GM23248 (cell line): Measurements from ENCODE around the gene CADPS. TPM values are rescaled to one million over a fixed set of nuclear protein-coding genes. Genes with fewer than 3 reads are reported as not detected.

ENCODE experiments used
- DNase-seq: peaks from one replicate; pipeline ENCODE4 v3.0.0-alpha.2; 2015
- H2AFZ ChIP-seq: fragments of 200-600 bp; sonication (generic); 2 replicates; pipeline ENCODE4 v1.6.1; 2016; ENCODE audit warnings: antibody characterized with exemption
- H3F3A ChIP-seq: fragments of 200-600 bp; sonication (generic); 2 replicates; pipeline ENCODE4 v1.6.1; 2016; ENCODE audit warnings: mild to moderate bottlenecking, antibody characterized with exemption, mixed run types; ENCODE audit not compliant: insufficient read depth
- H3K27ac ChIP-seq: fragments of 200-600 bp; sonication (generic); 2 replicates; pipeline ENCODE4 v1.5.1; 2016; ENCODE audit warnings: mild to moderate bottlenecking
- H3K27me3 ChIP-seq: fragments of 200-600 bp; sonication (generic); replicated peaks from 2 replicates; pipeline ENCODE4 v1.6.1; 2016; ENCODE audit warnings: mild to moderate bottlenecking; ENCODE audit not compliant: insufficient read depth
- H3K36me3 ChIP-seq: fragments of 200-600 bp; sonication (generic); 2 replicates; pipeline ENCODE4 v1.6.1; 2016; ENCODE audit warnings: low read depth, mild to moderate bottlenecking
- H3K4me1 ChIP-seq: fragments of 200-600 bp; sonication (generic); 2 replicates; pipeline ENCODE4 v1.6.1; 2016; ENCODE audit warnings: mild to moderate bottlenecking; ENCODE audit not compliant: insufficient read depth
- H3K4me2 ChIP-seq: fragments of 200-600 bp; sonication (generic); one replicate; pipeline ENCODE4 v1.6.1; 2016; ENCODE audit warnings: mild to moderate bottlenecking; ENCODE audit not compliant: unreplicated experiment
- H3K4me3 ChIP-seq: fragments of 200-600 bp; sonication (generic); 2 replicates; pipeline ENCODE4 v1.5.1; 2016; ENCODE audit warnings: mild to moderate bottlenecking
- H3K79me2 ChIP-seq: fragments of 200-600 bp; sonication (generic); 2 replicates; pipeline ENCODE4 v1.6.1; 2016; ENCODE audit warnings: mild to moderate bottlenecking; ENCODE audit not compliant: insufficient read depth
- H3K9ac ChIP-seq: fragments of 200-600 bp; sonication (generic); 2 replicates; pipeline ENCODE4 v1.6.1; 2016; ENCODE audit warnings: mild to moderate bottlenecking
- H3K9me2 ChIP-seq: fragments of 200-600 bp; sonication (generic); 2 replicates; pipeline ENCODE4 v1.6.1; 2016; ENCODE audit warnings: mixed run types, mild to moderate bottlenecking, moderate library complexity; ENCODE audit not compliant: insufficient read depth
- H3K9me3 ChIP-seq: fragments of 200-600 bp; sonication (generic); one replicate; pipeline ENCODE4 v1.6.1; 2017; ENCODE audit warnings: low read depth
- H4K20me1 ChIP-seq: fragments of 200-600 bp; sonication (generic); 2 replicates; pipeline ENCODE4 v1.6.0; 2016; ENCODE audit not compliant: insufficient read depth
- EZH2 ChIP-seq: fragments of 200-600 bp; sonication (generic); IDR thresholded peaks from 2 replicates; pipeline ENCODE4 v1.6.1; 2018; ENCODE audit warnings: antibody characterized with exemption, mild to moderate bottlenecking; ENCODE audit not compliant: insufficient read depth, poor library complexity, severe bottlenecking
- EZH2phosphoT487 ChIP-seq: fragments of 200-600 bp; sonication (generic); IDR thresholded peaks from 2 replicates; pipeline ENCODE4 v1.6.1; 2018; ENCODE audit warnings: antibody characterized with exemption, moderate library complexity, mild to moderate bottlenecking, low read depth; ENCODE audit not compliant: insufficient read depth
- WGBS, 2 experiments: methylation state at CpG; one replicate each; pipeline ENCODE4 v1.1.6; 2015 to 2017; ENCODE audit warnings: low lambda C conversion rate in 2 of 2, low coverage in 1 of 2; ENCODE audit errors: missing lambda C conversion rate in 2 of 2; 5-methylcytosine and 5-hydroxymethylcytosine counted together
- in situ Hi-C: fragments of 300-500 bp; cut with MboI; formaldehyde crosslinking; loops from 2 replicates; pipeline ENCODE4 v1.15.0; 2020
- polyA plus RNA-seq: library from polyadenylated mRNA; unstranded; fragments of >200 nt; fragmentation: Nextera tagmentation; extraction: Ambion mirVana; gene quantifications from 2 replicates; pipeline ENCODE4 v1.2.1, GENCODE V29; 2016
- total RNA-seq: library from RNA; depleted of rRNA; stranded (reverse); fragments of >200 nt; shearing (Covaris generic); gene quantifications from 2 replicates; pipeline ENCODE4 v1.2.3, GENCODE V29; 2014

Gene CADPS
- total and polyA plus RNA-seq, 2 experiments from 2014 or later = 3.0 to 4.1 TPM

- H3K4me3 ChIP-seq = peak overlapping the region; percentile 74
Observed at GRCh38 chr3:62873451-62873760, 1.8 kb downstream of the CADPS start.

DNA sequence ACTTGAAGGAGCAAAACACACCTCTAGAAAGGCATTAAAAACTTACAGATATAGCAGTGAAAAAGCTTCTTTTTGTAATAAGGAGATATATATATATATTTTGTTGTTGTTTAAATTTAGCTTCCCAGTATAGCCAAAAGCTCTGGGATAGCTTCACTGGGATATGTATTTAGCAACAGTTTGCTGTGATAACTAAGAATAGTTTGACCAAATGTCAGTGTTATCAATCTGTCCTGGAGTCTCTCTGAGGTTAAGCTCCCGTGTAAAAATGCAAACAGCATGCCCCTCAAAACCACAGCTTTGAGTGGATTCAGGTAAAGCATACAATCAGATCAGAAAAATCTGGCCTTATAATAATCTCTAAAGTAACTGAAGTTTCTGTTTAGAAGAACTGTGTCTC is 2.9 kb downstream of the CADPS start:
- Histone ChIP-seq H3K9me3 (no peaks in the 10 kb centered on the region), H4K20me1 (no peaks in the 10 kb centered on the region), H3K27ac (no peak overlapping the region), H3K9ac (no peak overlapping the region), H3K79me2 (no peaks in the 10 kb centered on the region), H2AFZ (no peak overlapping the region), H3K27me3 (0 out of 2 replicates have a peak, but pooled peaks cover 15% of the 10 kb centered on the region), H3F3A (no peaks in the 10 kb centered on the region), H3K4me3 (no peak overlapping the region), H3K4me2 (no peak overlapping the region), H3K36me3 (no peaks in the 10 kb centered on the region), H3K9me2 (no peaks in the 10 kb centered on the region), H3K4me1 (peaks cover 25% of the 10 kb centered on the region)
- in situ Hi-C loops = no loop called here
- no peak for DNase-seq
- no peak for TF ChIP-seq EZH2phosphoT487
- TF ChIP-seq EZH2 = no peak
- 74 to 83% methylated on average over 1 of the region's 1 CpG for WGBS, 2 experiments

More at GRCh38 chr3:62873451-62873760, 1.8 kb downstream of the CADPS start:
- peaks cover 25% of the 10 kb centered on the region for H3K4me1 ChIP-seq
- H3K79me2 ChIP-seq = no peaks in the 10 kb centered on the region
- no peak overlapping the region for H3K27ac ChIP-seq
- 0 out of 2 replicates have a peak, but pooled peaks cover 15% of the 10 kb centered on the region for H3K27me3 ChIP-seq
- TF ChIP-seq EZH2 = no peak
- no peak for TF ChIP-seq EZH2phosphoT487
- no peaks in the 10 kb centered on the region for H3K9me2 ChIP-seq
- H3K36me3 ChIP-seq = no peaks in the 10 kb centered on the region
- H2AFZ ChIP-seq = peak overlapping the region; percentile 73
- WGBS, 2 experiments = 8 to 11% methylated on average over 4 of the region's 4 CpGs
- in situ Hi-C loops = no loop called here
- peak overlapping the region; percentile 14; the same call in 1 of the 2 replicates for H3K9ac ChIP-seq
- no peaks in the 10 kb centered on the region for H3F3A ChIP-seq
- no peaks in the 10 kb centered on the region for H3K9me3 ChIP-seq
- no peaks in the 10 kb centered on the region for H4K20me1 ChIP-seq
- DNase-seq = peak; percentile 57
- H3K4me2 ChIP-seq = peak overlapping the region; percentile 80

DNA sequence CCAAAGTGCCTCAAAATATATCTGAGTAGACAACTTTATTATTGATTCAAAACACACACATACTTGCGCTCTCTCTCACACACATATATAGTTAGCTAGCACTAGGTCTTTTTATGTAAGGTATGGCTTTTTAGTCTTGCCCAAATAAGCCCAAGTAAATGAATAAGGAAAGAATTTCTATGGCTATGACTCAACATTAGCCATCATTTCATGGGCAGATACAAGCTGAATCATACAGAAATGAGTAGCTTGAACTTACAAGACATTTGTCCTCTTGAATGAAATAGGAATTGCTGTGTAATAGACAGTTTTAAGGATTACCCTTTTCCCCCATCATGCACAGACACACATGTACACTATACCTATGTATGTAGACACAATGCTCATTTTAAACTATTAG is 4.9 kb downstream of the CADPS start:
- no peaks in the 10 kb centered on the region for H3K36me3 ChIP-seq
- H3K27me3 ChIP-seq = 0 out of 2 replicates have a peak, but pooled peaks cover 10% of the 10 kb centered on the region
- no peaks in the 10 kb centered on the region for H3K9me2 ChIP-seq
- peak overlapping the region; percentile 18; the same call in 1 of the 2 replicates for H3K27ac ChIP-seq
- H3K4me2 ChIP-seq = peak overlapping the region; percentile 25
- H3K4me3 ChIP-seq = 0 out of 2 replicates have a peak overlapping the region, but pooled peaks have one; percentile 3
- H2AFZ ChIP-seq = no peak overlapping the region
- no peaks in the 10 kb centered on the region for H3K79me2 ChIP-seq
- H3K9me3 ChIP-seq = no peaks in the 10 kb centered on the region
- TF ChIP-seq EZH2phosphoT487 (no peak), EZH2 (no peak)
- H3K9ac ChIP-seq = no peak overlapping the region
- no peaks in the 10 kb centered on the region for H4K20me1 ChIP-seq
- 68 to 77% methylated on average over 1 of the region's 1 CpG for WGBS, 2 experiments
- peaks cover 20% of the 10 kb centered on the region for H3K4me1 ChIP-seq
- in situ Hi-C loops = no loop called here
- no peaks in the 10 kb centered on the region for H3F3A ChIP-seq
- peak; percentile 83 for DNase-seq

GRCh38 chr3:62863648-62864047 is 11.6 kb downstream of the CADPS start:
- no peaks in the 10 kb centered on the region for H4K20me1 ChIP-seq
- no peaks in the 10 kb centered on the region for H3K4me1 ChIP-seq
- H3K4me2 ChIP-seq = no peak overlapping the region
- H3K9me2 ChIP-seq = no peaks in the 10 kb centered on the region
- no peaks in the 10 kb centered on the region for H3K36me3 ChIP-seq
- in situ Hi-C loops = no loop called here
- no peaks in the 10 kb centered on the region for H3F3A ChIP-seq
- H3K9ac ChIP-seq = no peak overlapping the region
- no peak for DNase-seq
- no peak overlapping the region for H2AFZ ChIP-seq
- no peaks in the 10 kb centered on the region for H3K79me2 ChIP-seq
- no peak for TF ChIP-seq EZH2
- no peak for TF ChIP-seq EZH2phosphoT487
- no peaks in the 10 kb centered on the region for H3K27me3 ChIP-seq
- H3K4me3 ChIP-seq = no peak overlapping the region
- WGBS, 2 experiments = 90 to 96% methylated on average over 3 of the region's 3 CpGs
- H3K9me3 ChIP-seq = no peaks in the 10 kb centered on the region
- H3K27ac ChIP-seq = no peak overlapping the region
